ENCODE data around the gene POLR3C.

POLR3C gene

DNA sequence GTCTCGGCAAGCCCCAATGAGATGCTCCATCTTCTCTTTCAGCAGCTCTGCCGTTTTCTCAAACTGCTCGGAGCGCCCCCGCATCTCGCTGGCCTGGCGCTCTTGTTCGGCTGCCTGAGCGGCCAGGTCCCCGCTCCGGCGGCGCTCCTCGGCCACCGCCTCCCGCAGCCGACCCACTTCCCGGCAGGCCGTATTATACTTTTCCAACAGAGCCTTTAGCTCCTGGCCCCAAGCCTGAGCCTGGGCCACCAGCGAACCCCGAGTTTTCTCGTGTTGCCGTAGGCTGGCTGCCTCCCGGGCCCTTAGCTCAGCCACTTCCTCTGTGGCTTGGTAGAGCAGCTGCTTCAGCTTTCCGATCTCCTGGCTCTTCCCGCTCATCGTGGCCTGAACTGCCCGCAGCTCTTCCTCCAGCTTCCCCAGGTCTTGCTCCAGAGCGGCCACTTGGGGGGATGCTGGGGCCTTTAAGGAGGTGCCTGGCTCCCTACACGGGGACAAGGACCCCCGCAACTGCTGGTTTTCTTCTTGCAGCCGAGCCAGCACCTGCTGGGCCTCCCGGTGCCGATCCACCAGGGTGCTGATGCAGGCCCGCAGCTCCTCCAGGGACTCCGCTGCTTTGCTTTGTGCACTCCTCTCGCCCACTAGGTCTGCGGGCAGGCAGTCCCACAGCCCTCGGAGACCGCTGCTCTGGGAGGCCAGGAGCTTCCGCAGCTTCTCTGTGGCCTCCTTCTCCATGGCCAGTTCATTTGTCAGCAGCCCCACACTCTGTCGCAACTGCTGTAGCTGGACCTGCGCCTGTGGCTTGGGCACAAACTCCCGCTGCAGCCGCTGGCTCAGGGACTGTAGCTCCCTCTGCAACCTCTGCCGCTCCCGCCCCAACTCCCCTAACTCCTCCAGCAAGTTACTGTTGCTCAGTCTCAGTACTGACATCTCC, 48.3 kb downstream of the POLR3C start:
- DNase-seq (ENCODE audit: low spot score) = no peak

DNA sequence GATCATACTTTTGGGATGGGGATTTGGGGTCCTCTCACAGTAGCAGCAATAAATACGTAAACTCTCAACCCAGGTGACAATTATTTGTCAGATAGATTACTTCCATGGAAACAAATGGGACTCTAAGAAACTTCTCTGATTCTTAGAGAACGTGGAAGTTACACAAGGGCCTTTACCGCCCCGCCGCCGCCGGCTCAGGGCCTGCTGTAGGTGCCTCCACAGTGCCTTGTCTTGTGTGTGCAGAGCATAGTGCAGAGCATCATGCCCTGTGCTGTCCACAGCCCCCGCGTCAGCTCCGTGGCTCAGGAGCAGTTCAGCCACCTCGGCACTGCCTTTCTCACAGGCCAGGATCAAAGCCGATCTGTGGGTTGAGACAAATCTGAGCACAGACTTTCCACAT, 50.6 kb downstream of the POLR3C start:
- no peak for DNase-seq (ENCODE audit: low spot score)

- DNase-seq (ENCODE audit: low spot score) = no peak
Observed at GRCh38 chr1:145877923-145878486, 54.0 kb downstream of the POLR3C start.

GRCh38 chr1:145878724-145879123, 54.7 kb downstream of the POLR3C start:
- DNase-seq (ENCODE audit: low spot score) = no peak

DNA sequence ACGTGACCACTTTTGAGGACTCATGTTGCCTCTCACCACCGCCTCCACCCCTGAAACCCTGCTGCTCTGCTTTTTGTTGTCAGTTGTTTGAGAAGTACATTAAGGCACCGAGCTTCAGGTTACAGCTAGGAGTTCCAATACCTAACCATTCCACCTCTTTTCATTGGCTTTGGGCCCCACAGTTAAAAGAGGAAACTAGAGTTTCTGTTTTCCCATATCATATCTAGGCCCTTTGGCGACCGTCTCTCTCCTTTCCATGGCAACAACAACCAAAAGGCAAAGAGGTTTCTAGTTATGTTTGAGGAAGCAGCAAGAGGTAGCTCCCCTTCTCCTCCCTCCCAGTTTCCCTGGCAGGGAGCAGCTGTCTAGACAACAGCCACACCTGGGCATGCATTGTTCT, 55.8 kb downstream of the POLR3C start:
- no peak for DNase-seq (ENCODE audit: low spot score)

- no peak for DNase-seq (ENCODE audit: low spot score)
Observed at GRCh38 chr1:145884675-145885074, 60.7 kb downstream of the POLR3C start.

DNA sequence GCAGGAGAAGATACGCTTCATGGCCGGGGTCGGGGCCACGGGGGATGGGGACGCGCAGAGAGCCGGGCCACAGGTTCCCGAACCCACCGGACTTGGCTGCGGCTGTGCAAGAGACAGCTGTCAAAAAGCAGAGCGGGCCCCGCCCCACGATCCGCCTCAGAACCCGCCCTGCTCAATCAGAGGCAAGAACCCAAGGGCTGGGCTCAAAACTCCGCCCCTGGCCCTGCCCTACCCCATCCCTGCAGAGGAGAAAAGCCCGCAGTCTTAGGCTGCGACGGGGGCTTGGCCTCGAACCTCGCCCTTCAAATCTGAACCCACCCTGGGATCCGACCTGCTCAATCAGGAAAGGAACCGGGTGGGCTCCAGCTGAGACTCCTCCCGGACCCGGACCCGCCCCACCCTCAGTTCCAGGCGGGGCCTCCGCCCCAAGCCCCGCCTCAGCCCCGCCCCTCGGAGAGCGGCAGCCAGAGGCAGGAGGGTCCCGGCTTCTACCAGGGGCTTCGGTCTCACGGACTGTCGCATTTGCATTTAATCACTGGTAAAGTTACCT, 61.8 kb downstream of the POLR3C start, which contains the start of gene ANKRD35:
Gene ANKRD35, minus strand, starts transcription at position 129 of the 550 bp plus-strand sequence. Its CDS starts 108 bp downstream, at position 21.
- DNase-seq (ENCODE audit: low spot score) = peak; percentile 93

GRCh38 chr1:145886390-145886789, 62.4 kb downstream of the POLR3C start:
- no peak for DNase-seq (ENCODE audit: low spot score)

DNA sequence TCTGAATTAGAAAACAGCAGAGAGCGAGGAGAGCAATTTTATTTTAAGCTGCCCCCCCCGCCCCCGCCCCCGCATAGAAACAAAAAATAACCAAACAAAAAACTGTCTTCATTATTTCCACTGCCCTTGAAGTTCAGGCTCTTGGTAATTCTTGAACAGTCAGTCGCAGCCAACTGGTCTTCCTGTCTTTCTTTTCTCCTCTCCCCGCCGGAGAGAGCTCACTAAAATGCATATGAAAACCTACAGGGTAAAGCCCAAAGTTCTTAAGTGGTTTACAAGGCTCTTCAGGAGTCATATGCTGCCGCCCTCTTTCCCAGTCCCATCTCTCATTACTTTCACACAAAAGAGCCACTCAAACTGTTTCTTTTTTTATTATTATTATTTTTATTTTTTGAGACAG, 62.8 kb downstream of the POLR3C start:
- DNase-seq (ENCODE audit: low spot score) = no peak

- DNase-seq (ENCODE audit: low spot score) = no peak
Observed at GRCh38 chr1:145887631-145888030, 63.6 kb downstream of the POLR3C start.

GRCh38 chr1:145889722-145890121, 65.7 kb downstream of the POLR3C start:
- no peak for DNase-seq (ENCODE audit: low spot score)

- DNase-seq (ENCODE audit: low spot score) = no peak
Observed at GRCh38 chr1:145891143-145891542, 67.1 kb downstream of the POLR3C start.

DNA sequence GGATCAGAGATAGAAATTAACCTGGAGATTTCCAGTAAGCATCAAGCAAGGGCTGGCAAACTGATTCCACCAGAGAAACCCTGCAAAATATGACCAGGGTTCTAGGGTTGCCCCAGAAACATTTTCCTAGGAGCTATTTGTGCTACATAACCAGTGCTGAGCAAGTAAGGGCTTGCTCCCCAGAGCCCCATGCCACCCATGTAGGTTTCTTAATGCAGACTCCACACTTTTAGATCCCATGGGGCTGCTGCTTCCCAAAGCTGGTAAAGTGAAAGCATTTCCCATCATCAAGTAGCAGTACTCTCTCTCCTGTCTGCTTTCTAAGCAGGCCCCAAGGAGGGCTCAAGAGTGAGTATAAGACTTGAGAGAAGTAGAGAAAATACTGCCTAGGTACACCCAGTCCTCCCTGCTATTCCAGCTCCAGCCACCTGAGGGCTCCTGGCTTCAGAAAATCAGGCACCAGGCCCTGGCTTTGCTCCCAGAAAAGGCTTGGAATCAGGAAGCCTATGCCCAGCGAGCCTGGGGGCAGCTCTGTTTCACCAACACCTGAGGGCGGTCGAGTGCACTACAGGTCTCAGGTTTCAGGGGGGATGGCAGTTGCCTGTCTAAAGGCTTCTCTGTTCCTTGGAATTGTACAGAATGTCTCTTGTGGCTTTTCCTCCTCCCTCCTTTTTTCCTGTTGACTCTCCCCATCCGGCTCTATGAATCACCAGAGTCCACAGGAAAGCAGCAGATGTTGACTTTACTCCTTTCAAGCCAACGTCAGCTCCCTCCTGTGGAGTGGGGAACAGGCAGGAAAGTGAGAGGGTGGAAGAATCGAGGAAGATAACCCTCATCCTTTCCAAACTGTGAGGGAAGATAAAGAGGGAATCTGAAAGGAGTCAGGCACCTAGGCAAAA, 67.8 kb downstream of the POLR3C start:
- peak; percentile 89 for DNase-seq (ENCODE audit: low spot score)

GRCh38 chr1:145892486-145893087, 68.6 kb downstream of the POLR3C start:
- no peak for DNase-seq (ENCODE audit: low spot score)

DNA sequence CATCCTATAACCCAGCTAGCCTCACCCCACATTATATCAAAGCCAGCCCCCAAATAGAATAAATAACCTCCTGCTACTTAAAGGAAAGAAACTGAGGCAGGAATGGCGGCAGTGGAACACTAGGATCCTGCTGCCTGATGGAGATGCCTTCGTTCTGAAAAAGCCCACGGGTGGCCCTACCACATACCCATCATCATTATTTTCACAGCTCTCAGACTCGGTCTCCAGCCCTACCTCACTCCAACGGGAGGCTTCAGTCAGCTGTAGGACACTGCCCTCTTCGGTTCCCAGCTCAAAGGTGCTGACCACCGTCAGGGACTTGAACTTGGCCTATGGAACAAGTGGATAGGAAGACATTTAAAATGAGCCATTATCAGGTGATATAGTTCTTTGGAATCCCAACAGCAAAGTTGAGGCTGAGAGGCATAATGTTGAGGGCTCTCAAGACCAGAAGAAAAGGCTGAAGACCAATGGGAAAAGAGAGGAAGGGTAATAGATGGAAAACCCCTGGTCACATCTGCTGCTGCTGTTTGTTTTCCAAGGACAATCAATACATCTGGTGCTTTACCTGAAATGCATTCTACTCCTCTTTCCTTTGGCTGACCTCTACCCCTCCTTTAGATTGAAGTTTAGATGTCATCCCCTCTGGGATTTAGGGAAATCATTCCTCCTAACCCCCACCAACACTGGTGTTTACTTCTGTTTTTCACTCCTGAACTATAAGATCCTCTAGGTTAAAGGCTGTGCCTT, 69.5 kb downstream of the POLR3C start:
- DNase-seq (ENCODE audit: low spot score) = no peak
